ENCODE measurements around the gene YPEL2. TPM values are rescaled to one million over a fixed set of nuclear protein-coding genes. Genes with fewer than 3 reads are reported as not detected.

Gene YPEL2
- polyA plus RNA-seq, 3 donors: 21.5 to 63.1 (median 25.1) TPM

DNA sequence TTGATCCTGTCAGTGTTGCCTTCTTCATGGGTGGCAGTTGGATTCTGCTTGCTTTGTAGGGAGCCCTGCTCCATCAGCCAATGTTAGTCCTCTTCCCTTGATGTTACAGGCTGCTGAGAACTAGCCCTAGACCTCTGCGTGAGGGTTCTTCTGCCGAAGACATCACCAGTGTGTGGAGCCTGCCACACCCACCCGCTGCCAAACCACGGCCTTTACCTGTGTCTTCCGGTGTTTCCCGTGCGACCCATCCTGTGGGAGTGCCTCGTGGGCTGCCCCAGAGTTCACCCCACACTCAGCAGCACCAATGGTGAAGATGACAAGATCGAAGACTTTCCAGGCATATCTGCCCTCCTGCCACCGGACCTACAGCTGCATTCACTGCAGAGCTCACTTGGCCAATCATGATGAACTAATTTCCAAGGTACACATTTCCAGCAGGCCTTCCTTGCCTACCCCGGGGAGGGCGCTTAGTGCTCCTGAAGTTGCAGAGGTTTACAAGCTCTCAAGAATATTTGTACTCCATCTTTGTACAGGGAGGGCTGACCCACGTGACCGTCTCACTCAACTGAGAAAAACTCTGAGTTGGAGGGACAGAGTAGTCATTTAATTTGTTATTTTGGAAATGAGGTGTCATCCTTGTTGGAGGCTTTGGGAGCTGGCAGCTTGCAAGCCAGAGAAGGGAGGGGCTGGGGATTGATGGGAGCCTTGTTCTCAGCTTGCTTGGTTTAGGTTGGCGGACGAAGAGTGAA is 21.8 kb downstream of the YPEL2 start:
- H3K27ac Mint-ChIP-seq: peak overlapping the region in 3 of 7 donors; percentile 33 to 73 (median 57)
- Histone ChIP-seq H3K9ac (ENCODE audit: insufficient read depth, low read length, poor library complexity, severe bottlenecking) (no peak overlapping the region), H3K27me3 (ENCODE audit: control insufficient read depth in 2 of 2, insufficient read depth in 2 of 2, low read length in 2 of 2) (no peaks in the 10 kb centered on the region), H2AFZ (ENCODE audit: insufficient read depth, low read depth, low read length, poor library complexity, severe bottlenecking) (no peak overlapping the region), H3K79me2 (ENCODE audit: insufficient read depth, low read length) (peaks cover 99% of the 10 kb centered on the region), H3K4me2 (replicated peaks; ENCODE audit: extremely low read depth, low read length, poor library complexity, severe bottlenecking) (no peak overlapping the region), H3K4me1 (ENCODE audit: control insufficient read depth in 1 of 2, insufficient read depth in 2 of 2, low read length in 2 of 2) (peaks cover 1 to 2% of the 10 kb centered on the region in 2 donors), H3K4me3 (replicated peaks in 1 of 3; ENCODE audit: low read depth in 2 of 3, low read length in 3 of 3) (no peak overlapping the region), H4K20me1 (ENCODE audit: insufficient read depth, low read length) (peaks cover 100% of the 10 kb centered on the region), H3K9me3 (replicated peaks in 1 of 2; ENCODE audit: control insufficient read depth in 1 of 2, insufficient read depth in 1 of 2, low read length in 2 of 2) (no peaks in the 10 kb centered on the region), H3K27ac (ENCODE audit: low read depth in 1 of 2, low read length in 2 of 2) (no peak overlapping the region), H3K36me3 (replicated peaks in 1 of 2; ENCODE audit: control insufficient read depth in 1 of 2, insufficient read depth in 2 of 2, low read length in 2 of 2) (peaks cover 30 to 57% of the 10 kb centered on the region in 2 donors)
- H3K4me1 Mint-ChIP-seq: peaks cover 32% of the 10 kb centered on the region
- peaks cover 47 to 61% of the 10 kb centered on the region in 2 donors for H3K36me3 Mint-ChIP-seq
- 95% methylated on average over 16 of the region's 16 CpGs for WGBS (ENCODE audit: insufficient coverage)
- no peaks in the 10 kb centered on the region for H3K9me3 Mint-ChIP-seq
- no peaks in the 10 kb centered on the region for H3K27me3 Mint-ChIP-seq (ENCODE audit: low read depth in 3 of 3)
- intact Hi-C loops (cut with micrococcal nuclease): no loop called here
- no peak overlapping the region for H3K4me3 Mint-ChIP-seq
- TF ChIP-seq, protein P1, sequence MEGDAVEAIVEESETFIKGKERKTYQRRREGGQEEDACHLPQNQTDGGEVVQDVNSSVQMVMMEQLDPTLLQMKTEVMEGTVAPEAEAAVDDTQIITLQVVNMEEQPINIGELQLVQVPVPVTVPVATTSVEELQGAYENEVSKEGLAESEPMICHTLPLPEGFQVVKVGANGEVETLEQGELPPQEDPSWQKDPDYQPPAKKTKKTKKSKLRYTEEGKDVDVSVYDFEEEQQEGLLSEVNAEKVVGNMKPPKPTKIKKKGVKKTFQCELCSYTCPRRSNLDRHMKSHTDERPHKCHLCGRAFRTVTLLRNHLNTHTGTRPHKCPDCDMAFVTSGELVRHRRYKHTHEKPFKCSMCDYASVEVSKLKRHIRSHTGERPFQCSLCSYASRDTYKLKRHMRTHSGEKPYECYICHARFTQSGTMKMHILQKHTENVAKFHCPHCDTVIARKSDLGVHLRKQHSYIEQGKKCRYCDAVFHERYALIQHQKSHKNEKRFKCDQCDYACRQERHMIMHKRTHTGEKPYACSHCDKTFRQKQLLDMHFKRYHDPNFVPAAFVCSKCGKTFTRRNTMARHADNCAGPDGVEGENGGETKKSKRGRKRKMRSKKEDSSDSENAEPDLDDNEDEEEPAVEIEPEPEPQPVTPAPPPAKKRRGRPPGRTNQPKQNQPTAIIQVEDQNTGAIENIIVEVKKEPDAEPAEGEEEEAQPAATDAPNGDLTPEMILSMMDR (IDR thresholded peaks at IDR 0.05): no peak
- no peak for DNase-seq

DNA sequence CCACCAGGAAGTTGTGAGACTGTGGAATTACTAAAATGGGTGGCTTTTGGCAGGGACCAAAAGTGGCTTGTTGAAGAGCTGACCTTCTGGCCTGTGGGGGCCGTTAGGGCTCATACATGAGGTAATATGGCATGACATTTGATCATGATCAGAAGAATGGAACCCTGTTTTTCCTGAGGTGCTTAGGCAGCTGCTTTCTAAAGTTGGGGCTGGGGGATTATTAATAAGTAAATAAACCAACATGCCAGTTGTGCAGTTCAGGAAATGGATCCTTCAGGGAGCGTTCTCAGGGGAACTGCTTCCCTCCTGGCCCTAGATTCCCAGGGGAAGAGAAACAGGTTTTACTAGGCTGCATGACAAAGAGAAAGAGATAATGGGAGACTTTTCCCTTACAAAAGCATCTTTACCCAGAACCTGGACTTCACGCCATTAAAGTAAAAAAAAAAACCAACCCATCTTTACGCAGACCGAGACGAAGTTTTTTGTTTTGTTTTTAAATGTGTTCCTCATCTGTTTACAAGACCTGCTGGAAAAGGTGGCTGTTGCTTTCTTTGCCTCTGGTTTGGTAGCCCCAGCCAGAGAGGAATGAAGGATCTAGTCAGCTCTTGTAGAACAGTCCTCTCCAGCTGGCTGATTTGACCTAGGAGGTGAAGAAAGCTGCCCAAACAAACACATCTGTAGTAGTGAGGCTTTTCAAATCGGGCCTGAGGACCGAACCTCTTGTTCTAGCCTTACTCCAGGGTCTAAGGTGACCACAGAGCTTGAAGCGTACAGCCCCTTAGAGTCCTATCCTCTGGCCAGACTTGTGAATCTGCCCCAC is 22.7 kb downstream of the YPEL2 start:
- Histone ChIP-seq H3K9me3 (replicated peaks in 1 of 2; ENCODE audit: control insufficient read depth in 1 of 2, insufficient read depth in 1 of 2, low read length in 2 of 2) (no peaks in the 10 kb centered on the region), H2AFZ (ENCODE audit: insufficient read depth, low read depth, low read length, poor library complexity, severe bottlenecking) (no peak overlapping the region), H3K4me1 (ENCODE audit: control insufficient read depth in 1 of 2, insufficient read depth in 2 of 2, low read length in 2 of 2) (no peaks in the 10 kb centered on the region), H3K36me3 (replicated peaks in 1 of 2; ENCODE audit: control insufficient read depth in 1 of 2, insufficient read depth in 2 of 2, low read length in 2 of 2) (peaks cover 32 to 65% of the 10 kb centered on the region in 2 donors), H3K4me3 (replicated peaks in 1 of 3; ENCODE audit: low read depth in 2 of 3, low read length in 3 of 3) (no peak overlapping the region), H3K27me3 (ENCODE audit: control insufficient read depth in 2 of 2, insufficient read depth in 2 of 2, low read length in 2 of 2) (no peaks in the 10 kb centered on the region), H4K20me1 (ENCODE audit: insufficient read depth, low read length) (peaks cover 100% of the 10 kb centered on the region), H3K79me2 (ENCODE audit: insufficient read depth, low read length) (peaks cover 99% of the 10 kb centered on the region), H3K4me2 (replicated peaks; ENCODE audit: extremely low read depth, low read length, poor library complexity, severe bottlenecking) (no peak overlapping the region), H3K27ac (ENCODE audit: low read depth in 1 of 2, low read length in 2 of 2) (peak overlapping the region in 1 of 2 donors; percentile 9), H3K9ac (ENCODE audit: insufficient read depth, low read length, poor library complexity, severe bottlenecking) (no peak overlapping the region)
- Mint-ChIP-seq H3K36me3 (peaks cover 51 to 65% of the 10 kb centered on the region in 2 donors), H3K4me1 (peaks cover 29% of the 10 kb centered on the region), H3K4me3 (no peak overlapping the region), H3K27ac (peak overlapping the region in 4 of 7 donors; percentile 11 to 44 (median 35)), H3K27me3 (ENCODE audit: low read depth in 3 of 3) (no peaks in the 10 kb centered on the region), H3K9me3 (no peaks in the 10 kb centered on the region)
- intact Hi-C loops (cut with micrococcal nuclease): no loop called here
- TF ChIP-seq, protein P1 (IDR thresholded peaks at IDR 0.05): no peak
- no peak for DNase-seq
- WGBS (ENCODE audit: insufficient coverage): 100% methylated on average over 3 of the region's 9 CpGs

Data from CD14-positive monocyte (primary cell).